ENCODE results near the gene SUPV3L1.
"Not testable (repeated sequence)": the region's sequence is repeated elsewhere in the genome, so short reads cannot be mapped to it uniquely, and the experiment has no call there.

The SUPV3L1 gene

GRCh38 chr10:69179743-69180524, at the start of gene SUPV3L1:
Gene SUPV3L1 (plus strand): TSS chr10:69180234. CDS start chr10:69180292, 58 bp downstream.
- peak; percentile 79 to 85 for DNase-seq

DNA sequence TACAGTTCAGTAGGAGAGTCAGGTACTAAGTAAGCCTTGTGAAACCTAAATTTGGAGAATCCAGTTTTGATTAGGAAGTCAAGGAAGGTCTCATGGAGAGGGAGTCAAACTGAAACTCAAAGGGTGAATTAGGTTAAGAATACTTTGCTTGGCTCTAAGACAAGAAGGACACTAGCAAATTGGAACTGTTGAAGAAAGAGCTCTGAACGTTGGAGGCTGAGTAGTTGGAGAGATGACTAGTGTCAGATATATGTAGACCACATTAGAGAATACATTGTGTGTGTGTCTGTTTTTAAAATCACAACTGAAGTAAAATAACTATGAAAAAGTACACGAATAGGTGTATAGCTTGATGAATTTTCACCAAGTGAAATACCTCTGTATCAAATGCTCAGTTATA, 49.8 kb upstream of the SUPV3L1 start:
- DNase-seq: no peak

DNA sequence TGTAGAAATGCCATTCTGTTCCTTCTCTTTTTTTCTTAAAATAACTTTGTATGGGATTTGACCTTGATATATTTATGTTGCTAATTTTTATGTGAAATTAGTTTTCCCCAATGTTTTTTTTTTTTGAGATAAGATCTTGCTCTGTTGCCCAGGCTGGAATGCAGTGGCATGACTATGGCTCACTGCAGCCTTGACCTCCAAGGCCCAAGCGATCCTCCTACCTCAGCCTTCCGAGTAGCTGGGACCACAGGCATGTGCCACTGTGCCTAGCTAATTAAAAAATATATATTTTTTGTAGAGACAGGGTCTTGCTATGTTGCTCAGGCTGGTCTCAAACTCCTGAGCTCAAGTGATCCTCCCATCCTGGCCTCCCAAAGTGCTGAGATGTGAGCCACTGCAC, 40.1 kb upstream of the SUPV3L1 start:
- no peak for DNase-seq

DNA sequence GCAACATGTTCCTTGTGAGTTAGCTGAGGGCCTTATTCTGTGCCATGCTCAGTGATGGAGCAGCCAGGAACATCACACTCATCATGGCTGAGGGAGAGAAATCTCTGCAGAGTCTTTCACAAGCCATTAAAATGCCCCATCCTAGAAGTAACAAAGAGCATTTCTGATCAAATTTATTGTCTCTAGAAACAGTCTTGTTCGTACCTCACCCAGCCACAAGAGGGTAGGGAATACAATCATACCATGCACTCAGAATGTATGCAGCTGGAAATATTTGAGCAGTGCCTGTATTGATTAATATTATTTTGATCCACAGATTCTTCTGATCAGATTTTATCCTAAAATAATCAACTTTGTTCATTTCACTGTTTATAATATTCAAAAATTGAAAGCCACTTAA, 38.7 kb upstream of the SUPV3L1 start:
- DNase-seq: no peak

DNA sequence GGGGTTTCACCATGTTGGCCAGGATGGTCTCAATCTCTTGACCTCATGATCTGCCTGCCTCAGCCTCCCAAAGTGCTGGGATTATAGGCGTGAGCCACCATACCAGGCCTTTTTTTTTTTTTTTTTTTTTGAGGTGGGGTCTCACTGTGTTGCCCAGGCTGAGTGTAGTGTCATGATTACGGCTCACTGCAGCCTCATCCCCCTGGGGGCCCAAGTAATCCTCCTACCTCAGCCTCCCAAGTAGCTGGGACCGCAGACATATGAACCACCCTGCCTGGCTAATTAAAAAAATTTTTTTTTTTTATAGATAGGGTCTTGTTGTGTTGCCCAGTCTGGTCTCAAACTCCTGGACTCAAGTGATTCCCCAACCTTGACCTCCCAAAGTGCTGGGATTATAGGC, 38.0 kb upstream of the SUPV3L1 start:
- not testable (repeated sequence) for DNase-seq

- no peak for DNase-seq
Measured at GRCh38 chr10:69142983-69143382, 37.1 kb upstream of the SUPV3L1 start.

DNA sequence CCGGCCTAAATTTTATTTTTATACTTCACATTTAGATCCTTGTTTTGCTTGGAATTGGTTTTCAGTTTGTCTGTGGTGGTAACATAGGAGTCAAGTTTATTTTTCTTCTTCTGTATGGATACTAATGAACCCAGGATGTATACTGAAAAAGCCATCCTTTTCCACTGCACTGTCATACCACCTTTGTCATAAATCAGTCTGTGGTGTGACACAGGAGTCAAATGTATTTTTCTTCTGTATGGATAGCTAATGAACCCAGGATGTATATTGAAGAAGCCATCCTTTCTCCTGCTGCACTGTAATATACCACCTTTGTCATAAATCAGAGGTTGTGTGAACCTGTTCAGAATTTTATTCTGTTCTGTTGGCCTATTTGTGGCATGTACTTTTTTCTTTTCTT, 34.7 kb upstream of the SUPV3L1 start:
- no peak for DNase-seq

- no peak for DNase-seq
Measured at GRCh38 chr10:69145864-69146263, 34.2 kb upstream of the SUPV3L1 start.

DNA sequence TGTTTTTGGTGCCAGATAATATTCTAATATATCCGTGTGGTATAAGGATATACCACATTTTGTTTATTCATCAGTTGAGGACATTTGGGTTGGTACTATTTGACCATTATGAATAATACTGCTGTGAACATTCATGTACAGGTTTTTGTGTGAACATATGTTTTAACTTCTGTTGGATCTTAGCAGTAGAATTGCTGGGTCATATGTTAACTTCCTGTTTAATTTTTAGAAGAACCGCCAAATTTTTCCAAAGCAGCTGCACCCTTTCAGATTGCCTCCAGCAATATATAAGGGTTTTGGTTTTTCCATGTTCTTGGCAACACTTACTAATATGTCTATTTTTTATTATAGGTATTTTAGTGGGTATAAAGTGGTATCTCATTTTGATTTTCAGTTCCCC, 33.3 kb upstream of the SUPV3L1 start:
- DNase-seq: no peak

GRCh38 chr10:69151984-69152383, 28.1 kb upstream of the SUPV3L1 start:
- no peak for DNase-seq

- DNase-seq: no peak
Measured at GRCh38 chr10:69153227-69153626, 26.8 kb upstream of the SUPV3L1 start.

DNA sequence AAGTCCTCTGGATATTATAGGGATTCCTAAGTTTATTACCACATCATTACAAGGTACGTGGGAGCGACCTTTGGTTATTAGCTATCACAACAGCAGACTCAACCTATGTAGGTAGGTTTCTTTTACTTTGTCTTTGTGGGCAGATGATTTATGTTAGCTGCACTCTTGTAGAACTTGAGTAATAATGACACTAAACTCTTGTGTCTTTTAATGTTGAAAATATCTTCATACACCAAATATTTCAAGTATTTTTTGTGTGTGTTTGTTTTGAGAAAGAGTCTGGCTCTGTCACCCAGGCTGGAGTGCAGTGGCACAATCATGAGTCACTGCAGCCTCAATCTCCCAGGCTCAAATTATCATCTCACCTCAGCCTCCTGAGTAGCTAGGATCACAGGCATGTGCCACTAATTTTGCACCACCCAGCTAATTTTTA, 19.2 kb upstream of the SUPV3L1 start:
- no peak for DNase-seq

- DNase-seq: no peak
Measured at GRCh38 chr10:69168493-69168892, 11.5 kb upstream of the SUPV3L1 start.

DNA sequence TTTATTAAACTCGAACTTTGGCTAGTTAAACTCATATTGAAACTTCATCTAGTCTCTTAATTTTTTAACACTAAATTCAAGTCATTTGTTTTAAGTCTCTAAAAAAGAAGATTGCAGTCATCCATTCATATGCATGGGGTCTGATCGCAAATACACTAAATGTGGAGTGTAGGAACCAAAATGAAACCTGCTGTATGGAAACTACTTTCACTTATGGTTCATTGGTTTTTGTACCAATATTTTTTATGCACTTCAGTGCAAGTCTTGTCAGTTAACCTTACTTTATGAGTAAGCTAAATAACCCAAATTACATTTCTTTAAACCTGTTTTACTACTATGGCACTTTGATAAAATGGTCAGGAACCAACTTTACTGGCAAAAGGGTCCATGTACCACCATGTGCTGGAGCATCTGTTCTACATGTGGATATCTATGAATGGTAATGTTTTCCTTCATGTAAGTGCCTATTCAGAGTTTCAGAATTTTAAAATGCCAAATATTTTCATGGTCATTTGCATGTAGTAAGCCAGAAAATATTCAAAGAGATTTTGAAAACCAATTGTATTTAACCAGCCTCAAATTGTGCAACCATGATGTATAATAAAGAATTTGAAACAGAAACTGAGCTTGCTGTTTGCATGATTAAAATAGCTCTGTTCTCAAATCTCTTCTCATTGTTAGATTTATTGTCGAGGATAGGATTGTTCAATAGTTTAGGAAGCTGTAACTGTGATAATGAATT, 7.6 kb upstream of the SUPV3L1 start:
- no peak for DNase-seq

GRCh38 chr10:69175326-69175725, 4.7 kb upstream of the SUPV3L1 start:
- not testable (repeated sequence) for DNase-seq

GRCh38 chr10:69176823-69177222, 3.2 kb upstream of the SUPV3L1 start:
- DNase-seq: no peak

- DNase-seq: no peak
Measured at GRCh38 chr10:69179089-69179742, 818 bp upstream of the SUPV3L1 start.

- no peak for DNase-seq
Measured at GRCh38 chr10:69180525-69181204, 631 bp downstream of the SUPV3L1 start.

- DNase-seq: no peak
Measured at GRCh38 chr10:69181433-69181832, 1.4 kb downstream of the SUPV3L1 start.

GRCh38 chr10:69182005-69182404, 2.0 kb downstream of the SUPV3L1 start:
- DNase-seq: no peak

- no peak for DNase-seq
Measured at GRCh38 chr10:69186524-69186923, 6.5 kb downstream of the SUPV3L1 start.

GRCh38 chr10:69201045-69201444, 21.0 kb downstream of the SUPV3L1 start:
- no peak for DNase-seq

- DNase-seq: no peak
Measured at GRCh38 chr10:69202332-69202731, 22.3 kb downstream of the SUPV3L1 start.
